NCI-H510A (cell line): ENCODE data around the gene PARPBP.
"Not testable (repeated sequence)": the region's sequence is repeated elsewhere in the genome, so short reads cannot be mapped to it uniquely, and the experiment has no call there.

Experiments
- DNase-seq: peaks from one replicate; lab custom pipeline; 2025; lab: John Stamatoyannopoulos, UW

The PARPBP gene, protein sequence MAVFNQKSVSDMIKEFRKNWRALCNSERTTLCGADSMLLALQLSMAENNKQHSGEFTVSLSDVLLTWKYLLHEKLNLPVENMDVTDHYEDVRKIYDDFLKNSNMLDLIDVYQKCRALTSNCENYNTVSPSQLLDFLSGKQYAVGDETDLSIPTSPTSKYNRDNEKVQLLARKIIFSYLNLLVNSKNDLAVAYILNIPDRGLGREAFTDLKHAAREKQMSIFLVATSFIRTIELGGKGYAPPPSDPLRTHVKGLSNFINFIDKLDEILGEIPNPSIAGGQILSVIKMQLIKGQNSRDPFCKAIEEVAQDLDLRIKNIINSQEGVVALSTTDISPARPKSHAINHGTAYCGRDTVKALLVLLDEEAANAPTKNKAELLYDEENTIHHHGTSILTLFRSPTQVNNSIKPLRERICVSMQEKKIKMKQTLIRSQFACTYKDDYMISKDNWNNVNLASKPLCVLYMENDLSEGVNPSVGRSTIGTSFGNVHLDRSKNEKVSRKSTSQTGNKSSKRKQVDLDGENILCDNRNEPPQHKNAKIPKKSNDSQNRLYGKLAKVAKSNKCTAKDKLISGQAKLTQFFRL

GRCh38 chr12:102119674-102120563 is at the start of gene PARPBP, which contains the start of gene NUP37:
Gene PARPBP (plus strand): TSS chr12:102120183. CDS start chr12:102123889, 3,706 bp downstream.
Gene NUP37 (minus strand): TSS chr12:102120114. CDS start chr12:102118518, 1,596 bp downstream.
- peak; percentile 83 for DNase-seq

DNA sequence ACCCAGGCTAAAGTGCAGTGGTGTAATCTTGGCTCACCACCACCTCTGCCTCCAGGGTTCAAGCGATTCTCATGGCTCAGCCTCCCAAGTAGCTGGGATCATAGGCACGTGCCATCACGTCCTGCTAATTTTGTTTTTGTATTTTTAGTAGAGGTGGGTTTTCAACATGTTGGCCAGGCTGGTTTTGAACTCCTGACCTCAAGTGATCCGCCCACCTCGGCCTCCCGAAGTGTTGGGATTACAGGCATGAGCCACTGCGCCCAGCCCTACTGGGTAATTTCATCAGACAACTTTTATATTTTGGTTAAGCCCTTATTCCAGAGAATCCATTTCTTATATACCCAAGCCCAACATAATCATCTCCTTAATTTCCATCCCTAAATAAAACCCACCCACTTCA is 47.9 kb upstream of the PARPBP start:
- DNase-seq = not testable (repeated sequence)

- DNase-seq = no peak
Measured at GRCh38 chr12:102080842-102081241, 39.1 kb upstream of the PARPBP start.

DNA sequence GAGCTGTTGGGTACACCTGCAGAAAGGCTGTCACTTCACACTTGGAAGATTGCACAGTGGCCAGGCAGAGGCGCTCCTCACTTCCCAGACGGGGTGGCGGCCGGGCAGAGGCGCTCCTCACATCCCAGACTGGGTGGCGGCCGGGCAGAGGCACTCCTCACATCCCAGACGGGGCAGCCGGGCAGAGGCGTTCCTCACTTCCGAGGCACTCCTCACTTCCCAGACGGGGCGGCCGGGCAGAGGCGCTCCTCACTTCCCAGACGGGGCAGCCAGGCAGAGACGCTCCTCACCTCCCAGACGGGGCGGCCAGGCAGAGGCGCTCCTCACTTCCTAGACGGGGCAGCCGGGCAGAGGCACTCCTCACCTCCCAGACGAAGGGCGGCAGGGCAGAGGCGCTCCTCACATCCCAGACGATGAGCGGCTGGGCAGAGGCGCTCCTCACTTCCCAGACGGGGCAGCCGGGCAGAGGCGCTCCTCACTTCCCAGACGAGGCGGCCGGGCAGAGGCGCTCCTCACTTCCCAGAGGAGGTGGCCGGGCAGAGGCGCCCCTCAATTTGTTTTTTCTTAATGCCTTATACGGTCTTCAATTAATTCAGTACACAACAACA is 30.7 kb upstream of the PARPBP start:
- not testable (repeated sequence) for DNase-seq

GRCh38 chr12:102093319-102093718 is 26.7 kb upstream of the PARPBP start:
- no peak for DNase-seq

DNA sequence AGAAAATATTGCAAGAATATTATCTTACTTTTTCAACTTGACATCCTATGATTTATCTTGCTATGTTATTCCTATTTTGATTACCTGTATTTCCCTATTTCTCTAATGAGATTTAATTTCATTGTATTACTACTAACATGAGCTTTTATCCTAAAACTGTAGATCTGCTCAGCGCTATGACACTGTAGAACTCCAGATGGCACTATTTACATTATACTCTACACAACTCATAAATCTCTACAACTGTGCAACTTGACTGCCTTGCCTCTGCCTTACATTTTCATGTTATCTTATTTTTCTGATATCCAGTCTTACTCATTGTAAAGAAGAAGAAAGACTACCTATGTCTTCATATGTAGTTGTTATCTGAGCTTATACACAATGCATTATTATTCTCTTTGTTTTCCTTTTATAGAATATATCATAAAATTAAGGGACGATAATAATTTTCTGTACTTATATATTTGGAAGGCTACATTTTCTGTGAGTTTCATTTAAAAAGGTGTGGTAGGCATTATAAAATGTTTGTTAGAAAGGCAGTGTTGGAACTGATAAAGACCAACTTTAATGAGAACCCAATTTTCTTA is 24.2 kb upstream of the PARPBP start:
- no peak for DNase-seq

- DNase-seq = no peak
Measured at GRCh38 chr12:102096855-102097254, 23.1 kb upstream of the PARPBP start.

GRCh38 chr12:102106905-102107304 is 13.1 kb upstream of the PARPBP start:
- DNase-seq = no peak

DNA sequence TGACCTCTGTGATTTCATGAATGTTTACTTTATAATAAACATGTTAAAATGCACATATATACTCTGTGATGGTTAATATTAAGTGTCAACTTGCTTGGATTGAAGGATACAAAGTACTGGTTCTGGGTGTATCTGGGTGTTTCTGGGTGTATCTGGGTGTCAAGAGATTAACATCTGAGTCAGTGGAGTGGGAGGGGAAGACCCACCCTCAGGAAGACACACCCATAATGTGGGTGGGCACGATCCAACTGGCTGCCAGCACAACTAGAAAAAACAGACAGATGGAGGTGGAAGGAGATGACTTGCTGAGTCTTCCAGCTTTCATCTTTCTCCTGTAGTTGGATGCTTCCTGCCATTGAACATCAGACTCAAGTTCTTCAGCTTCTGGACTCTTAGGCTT is 12.0 kb upstream of the PARPBP start:
- DNase-seq = no peak

GRCh38 chr12:102110782-102111181 is 9.2 kb upstream of the PARPBP start:
- no peak for DNase-seq

DNA sequence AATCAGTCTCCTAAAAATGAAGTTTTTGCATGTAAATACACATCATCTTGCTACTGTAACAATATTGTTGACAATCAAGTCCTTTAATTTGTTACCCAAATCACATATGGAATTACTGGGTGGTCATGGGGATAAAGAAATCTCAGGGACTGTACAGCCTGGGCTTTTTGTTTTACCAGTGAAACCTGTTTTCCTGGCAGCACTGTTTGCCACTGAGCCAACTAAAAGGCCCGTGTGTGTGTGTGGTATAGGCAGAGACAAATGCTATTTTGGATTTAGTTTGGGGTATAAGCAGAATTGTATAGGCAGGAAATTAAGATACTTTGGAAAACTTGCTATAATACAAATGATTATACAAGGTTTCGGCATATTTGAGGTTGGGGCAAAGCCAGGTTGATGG is 5.8 kb upstream of the PARPBP start:
- DNase-seq = no peak

GRCh38 chr12:102116392-102116791 is 3.6 kb upstream of the PARPBP start:
- no peak for DNase-seq

- no peak for DNase-seq
Measured at GRCh38 chr12:102118874-102119273, 1.1 kb upstream of the PARPBP start.

DNA sequence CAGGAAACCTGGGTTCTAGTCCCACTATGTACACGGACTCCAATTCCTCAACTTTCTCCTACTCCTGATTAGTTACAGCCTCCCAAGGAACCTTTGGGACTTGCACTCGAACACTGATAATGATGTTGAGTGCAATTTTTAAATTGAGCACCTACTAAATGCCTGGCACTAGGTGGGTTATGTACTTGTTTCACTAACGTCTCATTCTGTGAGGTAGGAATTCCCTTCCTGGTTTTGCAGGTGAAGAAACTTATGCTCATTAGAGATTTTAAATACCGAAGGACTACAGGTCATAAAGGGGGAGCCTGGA is 536 bp downstream of the PARPBP start:
- DNase-seq = no peak

GRCh38 chr12:102120886-102121285 is 903 bp downstream of the PARPBP start:
- no peak for DNase-seq

DNA sequence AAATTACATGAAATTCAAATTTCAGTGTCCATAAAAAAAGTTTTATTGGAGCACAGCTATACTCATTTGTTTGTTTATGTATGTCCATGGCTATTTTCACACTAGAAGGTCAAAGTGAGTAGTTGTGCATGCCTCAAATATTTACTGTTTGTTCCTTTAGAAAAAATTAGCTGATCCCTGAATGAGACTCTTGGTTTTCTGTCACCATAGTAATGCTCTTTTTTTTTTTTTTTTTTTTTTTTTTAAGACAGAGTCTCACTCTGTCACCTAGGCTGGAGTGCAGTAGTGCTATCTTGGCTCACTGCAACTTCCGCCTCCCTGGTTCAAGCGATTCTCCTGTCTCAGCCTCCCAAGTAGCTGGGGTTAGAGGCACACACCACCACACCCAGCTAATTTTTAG is 1.3 kb downstream of the PARPBP start:
- not testable (repeated sequence) for DNase-seq

GRCh38 chr12:102130720-102131119 is 10.7 kb downstream of the PARPBP start:
- not testable (repeated sequence) for DNase-seq

- not testable (repeated sequence) for DNase-seq
Measured at GRCh38 chr12:102131442-102131841, 11.5 kb downstream of the PARPBP start.

DNA sequence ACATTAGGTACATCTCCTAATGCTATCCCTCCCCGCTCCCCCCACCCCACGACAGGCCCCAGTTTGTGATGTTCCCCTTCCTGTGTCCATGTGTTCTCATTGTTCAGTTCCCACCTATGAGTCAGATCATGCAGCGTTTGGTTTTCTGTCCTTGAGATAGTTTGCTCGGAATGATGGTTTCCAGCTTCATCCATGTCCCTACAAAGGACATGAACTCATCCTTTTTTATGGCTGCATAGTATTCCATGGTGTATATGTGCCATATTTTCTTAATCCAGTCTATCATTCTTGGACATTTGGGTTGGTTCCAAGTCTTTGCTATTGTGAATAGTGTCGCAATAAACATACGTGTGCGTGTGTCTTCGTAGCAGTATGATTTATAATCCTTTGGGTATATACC is 17.6 kb downstream of the PARPBP start:
- DNase-seq = not testable (repeated sequence)

- DNase-seq = not testable (repeated sequence)
Measured at GRCh38 chr12:102142866-102143373, 22.9 kb downstream of the PARPBP start.

GRCh38 chr12:102144221-102144620 is 24.2 kb downstream of the PARPBP start:
- DNase-seq = no peak
